Measurements from ENCODE around the gene MOGAT1.
A peak's percentile ranks its signal among the peaks of the same experiment; 100 is the strongest.

Gene MOGAT1

DNA sequence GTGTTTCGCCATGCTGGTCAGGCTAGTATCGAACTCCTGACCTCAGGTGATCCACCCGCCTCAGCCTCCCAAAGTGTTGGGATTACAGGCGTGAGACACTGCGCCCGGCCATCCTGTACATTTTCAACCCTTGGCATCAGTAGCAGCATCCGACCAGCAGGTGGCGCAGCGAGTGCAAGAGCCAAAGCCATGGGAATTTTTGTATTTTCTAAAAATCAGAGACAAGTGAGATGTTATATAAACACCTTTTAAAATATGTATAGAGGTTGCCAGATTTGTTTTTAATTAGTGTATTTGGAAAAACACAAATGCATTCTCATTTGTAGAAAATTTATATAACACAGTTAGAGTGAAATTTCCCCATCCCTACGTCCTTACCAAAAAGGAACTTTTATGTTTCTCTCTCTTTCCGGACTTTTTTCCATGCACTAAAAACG, 36.8 kb downstream of the MOGAT1 start:
- no peak overlapping the region for H3K4me3 ChIP-seq (ENCODE audit: low read length)
- TF ChIP-seq, protein P1, sequence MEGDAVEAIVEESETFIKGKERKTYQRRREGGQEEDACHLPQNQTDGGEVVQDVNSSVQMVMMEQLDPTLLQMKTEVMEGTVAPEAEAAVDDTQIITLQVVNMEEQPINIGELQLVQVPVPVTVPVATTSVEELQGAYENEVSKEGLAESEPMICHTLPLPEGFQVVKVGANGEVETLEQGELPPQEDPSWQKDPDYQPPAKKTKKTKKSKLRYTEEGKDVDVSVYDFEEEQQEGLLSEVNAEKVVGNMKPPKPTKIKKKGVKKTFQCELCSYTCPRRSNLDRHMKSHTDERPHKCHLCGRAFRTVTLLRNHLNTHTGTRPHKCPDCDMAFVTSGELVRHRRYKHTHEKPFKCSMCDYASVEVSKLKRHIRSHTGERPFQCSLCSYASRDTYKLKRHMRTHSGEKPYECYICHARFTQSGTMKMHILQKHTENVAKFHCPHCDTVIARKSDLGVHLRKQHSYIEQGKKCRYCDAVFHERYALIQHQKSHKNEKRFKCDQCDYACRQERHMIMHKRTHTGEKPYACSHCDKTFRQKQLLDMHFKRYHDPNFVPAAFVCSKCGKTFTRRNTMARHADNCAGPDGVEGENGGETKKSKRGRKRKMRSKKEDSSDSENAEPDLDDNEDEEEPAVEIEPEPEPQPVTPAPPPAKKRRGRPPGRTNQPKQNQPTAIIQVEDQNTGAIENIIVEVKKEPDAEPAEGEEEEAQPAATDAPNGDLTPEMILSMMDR (IDR thresholded peaks at IDR 0.05; ENCODE audit: insufficient read depth, low read depth, low read length, missing control alignments): peak; percentile 93
- peak; percentile 69 for DNase-seq (ENCODE audit: low read depth)

DNA sequence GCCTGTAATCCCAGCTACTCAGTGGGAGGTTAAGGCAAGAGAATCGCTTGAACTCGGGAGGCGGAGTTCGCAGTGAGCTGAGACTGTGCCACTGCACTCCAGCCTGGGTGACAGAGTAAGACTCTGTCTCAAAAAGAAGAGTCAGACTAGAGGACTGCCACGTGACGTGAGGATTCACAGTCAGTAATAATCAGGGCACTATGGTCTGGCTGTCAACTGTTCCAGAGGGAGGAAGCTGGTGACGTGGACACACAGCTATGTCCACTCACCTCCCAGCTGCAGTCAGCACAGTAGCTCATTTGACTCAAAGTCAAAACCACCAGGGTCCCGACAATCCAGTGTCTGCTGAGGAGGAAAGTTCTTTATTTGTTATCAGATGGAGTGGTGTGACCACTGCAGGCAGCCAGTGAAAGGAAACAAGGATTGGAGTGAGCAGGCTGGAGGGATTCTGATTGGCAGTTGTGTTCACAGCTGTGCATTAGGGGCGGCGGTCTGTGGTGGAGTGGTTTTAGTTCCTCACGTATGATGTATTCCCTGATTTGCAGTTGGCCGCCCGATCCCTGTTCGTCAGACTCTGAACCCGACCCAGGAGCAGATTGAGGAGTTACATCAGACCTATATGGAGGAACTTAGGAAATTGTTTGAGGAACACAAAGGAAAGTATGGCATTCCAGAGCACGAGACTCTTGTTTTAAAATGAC, 37.9 kb downstream of the MOGAT1 start:
- TF ChIP-seq, protein P1 (IDR thresholded peaks at IDR 0.05; ENCODE audit: insufficient read depth, low read depth, low read length, missing control alignments): no peak
- H3K4me3 ChIP-seq (ENCODE audit: low read length): no peak overlapping the region
- DNase-seq (ENCODE audit: low read depth): peak; percentile 82

DNA sequence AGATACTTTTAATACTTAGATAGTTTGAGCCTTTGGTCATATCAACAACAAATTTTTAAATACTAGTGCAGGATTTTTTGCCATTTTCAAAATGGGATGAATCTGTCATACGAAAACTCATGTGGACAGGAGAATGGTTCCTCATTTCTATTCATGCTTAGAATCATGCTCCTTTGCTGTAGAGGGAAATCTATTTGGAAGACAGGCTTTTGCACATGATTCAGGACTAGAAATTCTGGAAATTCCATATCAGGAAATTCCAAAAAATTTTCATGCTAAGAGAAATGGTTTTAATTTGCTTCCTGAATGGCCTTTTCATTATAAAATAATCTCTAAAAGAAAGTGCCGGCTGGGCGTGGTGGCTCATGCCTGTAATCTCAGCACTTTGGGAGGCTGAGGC, 39.3 kb downstream of the MOGAT1 start:
- H3K4me3 ChIP-seq (ENCODE audit: low read length): no peak overlapping the region
- DNase-seq (ENCODE audit: low read depth): no peak

DNA sequence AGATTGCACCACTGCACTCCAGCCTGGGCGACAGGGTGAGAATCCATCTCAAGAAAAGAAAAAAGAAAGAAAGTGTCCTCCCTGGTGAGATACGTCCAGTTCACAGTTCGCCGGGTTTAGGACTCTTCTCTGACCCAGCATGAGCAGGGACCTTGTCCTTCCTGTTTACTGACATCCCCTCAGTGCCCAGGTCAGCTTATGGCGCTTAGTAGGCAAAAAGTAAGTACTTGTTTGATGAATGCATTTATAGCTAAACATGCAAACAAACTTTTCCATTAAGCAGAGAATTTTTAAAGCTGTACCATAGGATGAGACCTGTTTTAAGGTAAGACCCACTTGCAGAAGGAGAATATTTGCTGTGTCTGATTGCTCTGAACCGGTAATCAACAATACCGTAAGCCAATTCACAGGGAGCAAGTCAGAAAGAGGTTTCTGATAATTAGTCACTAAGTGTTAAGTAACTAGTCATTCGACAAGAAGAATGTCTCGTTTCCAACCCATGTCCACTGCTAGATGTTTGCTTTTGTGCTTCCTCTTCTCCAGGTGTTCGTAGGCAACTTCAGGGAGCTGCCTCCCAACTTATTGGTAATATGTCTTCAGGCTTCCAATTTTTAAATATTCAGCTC, 40.0 kb downstream of the MOGAT1 start:
- no peak overlapping the region for H3K4me3 ChIP-seq (ENCODE audit: low read length)
- TF ChIP-seq, protein P1 (IDR thresholded peaks at IDR 0.05; ENCODE audit: insufficient read depth, low read depth, low read length, missing control alignments): no peak
- peak; percentile 47 for DNase-seq (ENCODE audit: low read depth)

More for the DNA sequence above, 39.3 kb downstream of the MOGAT1 start:
- TF ChIP-seq, protein P1 (IDR thresholded peaks at IDR 0.05; ENCODE audit: insufficient read depth, low read depth, low read length, missing control alignments): no peak

DNA sequence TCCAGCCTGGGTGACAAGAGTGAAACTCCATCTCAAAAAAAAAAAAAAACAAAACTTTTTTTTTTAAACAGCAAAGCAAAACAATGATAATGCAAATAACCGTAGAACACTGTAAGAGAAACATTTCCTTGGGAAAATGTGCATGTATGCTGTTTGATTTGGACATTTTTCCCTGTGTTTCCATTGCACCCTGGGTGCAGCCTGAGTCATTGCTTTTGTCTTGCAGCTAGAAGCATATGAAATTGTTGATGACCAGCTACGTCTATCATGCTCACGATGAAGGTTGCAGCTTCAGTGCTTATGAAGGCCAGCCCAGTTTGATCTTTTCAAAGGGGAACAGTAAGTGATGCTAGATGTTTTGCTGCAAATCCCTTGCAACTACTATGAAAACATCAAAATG, 41.5 kb downstream of the MOGAT1 start:
- TF ChIP-seq, protein P1 (IDR thresholded peaks at IDR 0.05; ENCODE audit: insufficient read depth, low read depth, low read length, missing control alignments): no peak
- DNase-seq (ENCODE audit: low read depth): no peak

DNA sequence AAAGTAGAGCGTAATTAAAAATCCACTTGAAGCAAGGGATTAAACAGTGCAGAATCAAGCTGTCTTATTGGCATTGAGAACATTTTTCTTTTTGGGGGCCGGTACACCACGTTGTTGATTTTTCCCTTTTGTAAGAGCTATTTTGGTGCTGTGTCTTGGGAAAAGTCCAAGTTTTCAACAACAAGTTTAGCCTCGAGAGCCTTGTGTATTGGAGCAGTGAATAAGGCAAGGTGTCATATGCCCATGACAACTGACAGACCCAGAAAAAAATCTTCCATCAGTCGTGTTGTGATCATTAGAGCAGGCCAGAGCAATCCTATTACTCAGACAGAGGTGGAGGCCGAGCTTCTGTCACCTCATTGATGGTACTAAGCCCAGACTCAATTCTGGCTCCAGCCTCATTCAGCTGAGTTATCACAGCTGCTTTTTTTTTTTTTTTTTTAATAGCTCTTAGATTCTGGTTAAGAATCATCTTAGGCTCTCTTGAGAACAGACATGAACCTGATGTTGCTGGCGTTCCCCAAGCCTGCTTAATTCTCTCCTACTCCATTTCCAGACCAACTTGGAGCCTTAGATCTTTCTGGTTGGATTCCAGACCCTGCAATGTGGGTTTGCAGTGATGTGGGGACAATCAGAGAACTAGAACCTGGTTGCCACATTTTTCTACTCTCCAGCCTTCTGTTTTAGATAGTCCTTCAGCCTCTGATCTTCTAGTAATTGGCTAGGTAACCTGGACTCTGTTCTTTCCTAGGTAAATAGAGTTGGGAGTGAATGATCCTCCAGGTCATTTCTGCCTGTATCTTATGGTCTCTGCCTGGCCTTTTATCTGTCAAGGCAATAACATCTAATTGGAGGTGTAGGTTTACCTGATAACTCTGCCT, 43.1 kb downstream of the MOGAT1 start:
- H3K4me3 ChIP-seq (ENCODE audit: low read length): no peak overlapping the region
- no peak for DNase-seq (ENCODE audit: low read depth)
- TF ChIP-seq, protein P1 (IDR thresholded peaks at IDR 0.05; ENCODE audit: insufficient read depth, low read depth, low read length, missing control alignments): no peak

More for the DNA sequence above, 41.5 kb downstream of the MOGAT1 start:
- no peak overlapping the region for H3K4me3 ChIP-seq (ENCODE audit: low read length)

Data from epithelial cell of esophagus (primary cell).